BLaER1 treated with 17β-estradiol and CSF1 and Interleukin-3, amounts not matched to agents 10 nM and 100 nM (cell line): Measurements from ENCODE around the gene CLEC2B.
A peak's percentile ranks its signal among the peaks of the same experiment; 100 is the strongest.

Experiments used
- H3K27ac ChIP-seq, 11 experiments: shearing (Covaris generic); formaldehyde crosslinking; 2 replicates each; pipeline ENCODE4 v1.8.1; 2022
- H3K27me3 ChIP-seq, 11 experiments: shearing (Covaris generic); formaldehyde crosslinking; 2 replicates each; pipeline ENCODE4 v1.8.1; 2022
- H3K36me3 ChIP-seq, 11 experiments: shearing (Covaris generic); formaldehyde crosslinking; 2 replicates each; pipeline ENCODE4 v1.8.1; 2022
- H3K4me1 ChIP-seq, 10 experiments: shearing (Covaris generic); formaldehyde crosslinking; 2 replicates each; pipeline ENCODE4 v1.8.1; 2022
- H3K4me2 ChIP-seq, 11 experiments: shearing (Covaris generic); formaldehyde crosslinking; 2 replicates each; pipeline ENCODE4 v1.8.1; 2022
- H3K4me3 ChIP-seq, 10 experiments: shearing (Covaris generic); formaldehyde crosslinking; 2 replicates each; pipeline ENCODE4 v1.8.1; 2022
- H3K9ac ChIP-seq, 11 experiments: shearing (Covaris generic); formaldehyde crosslinking; 2 replicates each; pipeline ENCODE4 v1.8.1; 2022
- H3K9me3 ChIP-seq, 11 experiments: shearing (Covaris generic); formaldehyde crosslinking; replicated peaks in 1 of 11; 2 replicates each; pipeline ENCODE4 v1.8.1; 2022
- H4K20me1 ChIP-seq, 11 experiments: shearing (Covaris generic); formaldehyde crosslinking; 2 replicates each; pipeline ENCODE4 v1.8.1; 2022
- Cebpa-rat ChIP-seq, 11 experiments: shearing (Covaris generic); IDR thresholded peaks; 2 replicates each; pipeline ENCODE4 v1.8.1; 2022

The CLEC2B gene

GRCh38 chr12:9858135-9858534 lies 11.0 kb downstream of the CLEC2B start:
- H3K4me3 ChIP-seq: no peak overlapping the region

GRCh38 chr12:9856894-9857293 lies 12.3 kb downstream of the CLEC2B start:
- Histone ChIP-seq H3K4me3 (no peak overlapping the region), H3K9ac (no peak overlapping the region), H3K27ac (no peak overlapping the region), H3K27me3 (no peaks in the 10 kb centered on the region), H3K4me2 (no peak overlapping the region), H4K20me1 (no peaks in the 10 kb centered on the region), H3K4me1 (no peaks in the 10 kb centered on the region), H3K9me3 (no peaks in the 10 kb centered on the region), H3K36me3 (no peaks in the 10 kb centered on the region)
- no peak for TF ChIP-seq Cebpa-rat (IDR thresholded peaks at IDR 0.05)

More at GRCh38 chr12:9858135-9858534, 11.0 kb downstream of the CLEC2B start:
- H3K9ac ChIP-seq: no peak overlapping the region
- H3K9me3 ChIP-seq: peaks cover 0 to 5% (median 0%) of the 10 kb centered on the region in 11 experiments; a peak in 3 of 22 replicates
- H3K27me3 ChIP-seq: no peaks in the 10 kb centered on the region
- no peak overlapping the region for H3K27ac ChIP-seq
- H3K4me1 ChIP-seq: no peaks in the 10 kb centered on the region
- no peak for TF ChIP-seq Cebpa-rat (IDR thresholded peaks at IDR 0.05)
- H3K4me2 ChIP-seq: no peak overlapping the region
- H4K20me1 ChIP-seq: no peaks in the 10 kb centered on the region
- no peaks in the 10 kb centered on the region for H3K36me3 ChIP-seq

GRCh38 chr12:9856151-9856550 lies 13.0 kb downstream of the CLEC2B start:
- Histone ChIP-seq H3K4me1 (no peaks in the 10 kb centered on the region), H4K20me1 (no peaks in the 10 kb centered on the region), H3K4me3 (no peak overlapping the region), H3K27me3 (no peaks in the 10 kb centered on the region), H3K9me3 (no peaks in the 10 kb centered on the region), H3K4me2 (no peak overlapping the region), H3K27ac (no peak overlapping the region), H3K36me3 (no peaks in the 10 kb centered on the region), H3K9ac (no peak overlapping the region)
- TF ChIP-seq Cebpa-rat (IDR thresholded peaks at IDR 0.05): no peak

- Histone ChIP-seq H3K27me3 (no peaks in the 10 kb centered on the region), H3K27ac (no peak overlapping the region), H3K4me2 (no peak overlapping the region), H3K9me3 (peaks cover 0 to 7% (median 0%) of the 10 kb centered on the region in 11 experiments; a peak in 2 of 22 replicates), H3K36me3 (no peaks in the 10 kb centered on the region), H3K4me1 (no peaks in the 10 kb centered on the region), H4K20me1 (no peaks in the 10 kb centered on the region), H3K4me3 (no peak overlapping the region), H3K9ac (no peak overlapping the region)
- no peak for TF ChIP-seq Cebpa-rat (IDR thresholded peaks at IDR 0.05)
Observed at GRCh38 chr12:9851927-9852326, 17.2 kb downstream of the CLEC2B start.

GRCh38 chr12:9851050-9851449 lies 18.1 kb downstream of the CLEC2B start:
- Histone ChIP-seq H3K4me3 (no peak overlapping the region), H4K20me1 (no peaks in the 10 kb centered on the region), H3K27me3 (no peaks in the 10 kb centered on the region), H3K27ac (no peak overlapping the region), H3K9ac (no peak overlapping the region), H3K9me3 (peaks cover 0 to 7% (median 0%) of the 10 kb centered on the region in 11 experiments; a peak in 2 of 22 replicates), H3K36me3 (no peaks in the 10 kb centered on the region), H3K4me1 (no peaks in the 10 kb centered on the region), H3K4me2 (no peak overlapping the region)
- peak in 3 of 11 experiments; percentile 11 to 58 (median 26); a peak in 2 of 22 replicates for TF ChIP-seq Cebpa-rat (IDR thresholded peaks at IDR 0.05)

GRCh38 chr12:9848899-9849298 lies 20.3 kb downstream of the CLEC2B start:
- no peak for TF ChIP-seq Cebpa-rat (IDR thresholded peaks at IDR 0.05)
- Histone ChIP-seq H3K9ac (no peak overlapping the region), H3K36me3 (no peaks in the 10 kb centered on the region), H3K4me1 (no peaks in the 10 kb centered on the region), H3K27ac (no peak overlapping the region), H3K27me3 (no peaks in the 10 kb centered on the region), H3K4me2 (no peak overlapping the region), H3K9me3 (peaks cover 0 to 7% (median 0%) of the 10 kb centered on the region in 11 experiments; a peak in 2 of 22 replicates), H4K20me1 (no peaks in the 10 kb centered on the region), H3K4me3 (no peak overlapping the region)

- Histone ChIP-seq H3K4me3 (no peak overlapping the region), H3K9ac (no peak overlapping the region), H3K9me3 (0 out of 22 replicates have a peak, but pooled peaks cover 0 to 7% (median 0%) of the 10 kb centered on the region in 11 experiments), H3K27me3 (no peaks in the 10 kb centered on the region), H4K20me1 (no peaks in the 10 kb centered on the region), H3K4me2 (no peak overlapping the region), H3K36me3 (no peaks in the 10 kb centered on the region), H3K27ac (no peak overlapping the region), H3K4me1 (no peaks in the 10 kb centered on the region)
- TF ChIP-seq Cebpa-rat (IDR thresholded peaks at IDR 0.05): no peak
Observed at GRCh38 chr12:9843407-9843806, 25.7 kb downstream of the CLEC2B start.

- no peak overlapping the region for H3K27ac ChIP-seq
- no peak for TF ChIP-seq Cebpa-rat (IDR thresholded peaks at IDR 0.05)
- H3K4me1 ChIP-seq: no peaks in the 10 kb centered on the region
- H3K9ac ChIP-seq: no peak overlapping the region
- no peaks in the 10 kb centered on the region for H3K27me3 ChIP-seq
- H3K36me3 ChIP-seq: no peaks in the 10 kb centered on the region
- no peak overlapping the region for H3K4me2 ChIP-seq
- H4K20me1 ChIP-seq: no peaks in the 10 kb centered on the region
- H3K9me3 ChIP-seq: no peaks in the 10 kb centered on the region
- no peak overlapping the region for H3K4me3 ChIP-seq
Observed at GRCh38 chr12:9831720-9832119, 37.4 kb downstream of the CLEC2B start.

GRCh38 chr12:9829982-9830381 lies 39.2 kb downstream of the CLEC2B start:
- Histone ChIP-seq H4K20me1 (no peaks in the 10 kb centered on the region), H3K4me2 (no peak overlapping the region), H3K9ac (no peak overlapping the region), H3K4me1 (no peaks in the 10 kb centered on the region), H3K36me3 (no peaks in the 10 kb centered on the region), H3K27ac (no peak overlapping the region), H3K9me3 (0 out of 22 replicates have a peak, but pooled peaks cover 0 to 4% (median 0%) of the 10 kb centered on the region in 11 experiments), H3K27me3 (no peaks in the 10 kb centered on the region), H3K4me3 (no peak overlapping the region)
- TF ChIP-seq Cebpa-rat (IDR thresholded peaks at IDR 0.05): no peak

- Histone ChIP-seq H4K20me1 (no peaks in the 10 kb centered on the region), H3K9ac (no peak overlapping the region), H3K27ac (no peak overlapping the region), H3K4me1 (no peaks in the 10 kb centered on the region), H3K36me3 (no peaks in the 10 kb centered on the region), H3K4me2 (no peak overlapping the region), H3K4me3 (no peak overlapping the region), H3K27me3 (no peaks in the 10 kb centered on the region), H3K9me3 (0 out of 22 replicates have a peak, but pooled peaks cover 0 to 4% (median 0%) of the 10 kb centered on the region in 11 experiments)
- no peak for TF ChIP-seq Cebpa-rat (IDR thresholded peaks at IDR 0.05)
Observed at GRCh38 chr12:9829483-9829882, 39.7 kb downstream of the CLEC2B start.
